ENCODE results near the gene RAD9A.
A peak's percentile ranks its signal among the peaks of the same experiment; 100 is the strongest.

RAD9A gene

GRCh38 chr11:67357831-67358670 is 33.7 kb upstream of the RAD9A start:
- no peak for DNase-seq

DNA sequence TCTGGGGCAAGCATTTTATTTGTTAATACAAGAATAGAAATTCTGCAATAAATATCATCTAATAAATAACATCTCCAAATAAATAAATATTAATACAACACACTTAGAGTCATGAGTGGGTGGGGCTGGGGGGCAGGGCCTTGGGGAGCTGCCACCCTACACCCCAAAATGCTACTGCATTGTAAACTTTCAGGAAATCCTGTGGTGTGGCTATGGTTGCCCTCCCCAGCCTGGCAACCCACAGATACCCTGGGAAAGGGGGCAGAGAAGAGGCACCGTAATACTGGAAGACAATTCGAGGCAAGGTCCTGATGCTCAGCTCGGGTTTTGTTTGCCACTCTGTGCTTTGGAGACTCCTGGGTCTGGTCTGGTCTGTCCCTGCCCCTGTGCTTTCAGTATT is 27.6 kb upstream of the RAD9A start:
- DNase-seq: no peak

- DNase-seq: no peak
Measured at GRCh38 chr11:67364783-67365722, 26.7 kb upstream of the RAD9A start.

- DNase-seq: no peak
Measured at GRCh38 chr11:67365736-67366444, 25.9 kb upstream of the RAD9A start.

- no peak for DNase-seq
Measured at GRCh38 chr11:67366546-67366945, 25.2 kb upstream of the RAD9A start.

DNA sequence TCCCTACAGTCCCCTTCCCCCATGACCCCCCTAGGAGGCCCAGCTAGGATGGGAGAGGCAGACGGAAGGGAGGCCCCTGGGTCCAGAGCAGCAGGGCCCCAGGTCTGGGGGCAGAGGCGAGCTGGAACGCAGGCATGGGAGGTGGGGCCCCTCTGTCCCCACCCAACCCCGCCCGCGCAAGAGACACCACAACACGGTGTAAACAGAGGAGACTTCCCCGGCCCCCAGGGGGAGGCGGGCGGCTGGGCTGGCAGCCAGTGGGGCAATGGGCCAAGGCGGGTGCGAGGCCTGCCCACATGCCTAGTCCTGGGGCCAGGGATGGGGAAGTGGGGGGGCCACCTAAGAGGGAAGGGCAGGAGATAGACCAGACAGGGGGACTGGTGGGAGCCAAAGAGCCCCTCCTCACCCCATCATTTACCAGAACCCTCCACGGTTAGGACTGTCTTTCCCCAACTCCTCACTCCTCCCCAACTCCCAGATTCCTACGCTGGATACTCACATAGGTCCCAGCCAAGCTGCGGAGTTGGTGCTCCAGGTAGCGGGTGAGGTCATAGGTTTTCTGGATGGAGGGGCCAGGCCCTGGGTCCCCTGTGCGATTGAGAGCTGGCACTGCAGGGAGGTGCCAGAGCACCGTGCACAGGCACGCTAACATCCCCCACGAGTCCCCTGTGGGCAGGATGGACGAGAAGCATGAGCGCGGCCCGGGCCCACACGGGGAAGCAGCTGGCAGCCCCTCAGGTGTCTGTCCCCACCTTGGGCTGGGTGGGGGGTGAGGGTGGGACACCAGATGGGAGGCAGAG is 24.6 kb upstream of the RAD9A start:
- no peak for DNase-seq

- DNase-seq: no peak
Measured at GRCh38 chr11:67367761-67368227, 24.0 kb upstream of the RAD9A start.

DNA sequence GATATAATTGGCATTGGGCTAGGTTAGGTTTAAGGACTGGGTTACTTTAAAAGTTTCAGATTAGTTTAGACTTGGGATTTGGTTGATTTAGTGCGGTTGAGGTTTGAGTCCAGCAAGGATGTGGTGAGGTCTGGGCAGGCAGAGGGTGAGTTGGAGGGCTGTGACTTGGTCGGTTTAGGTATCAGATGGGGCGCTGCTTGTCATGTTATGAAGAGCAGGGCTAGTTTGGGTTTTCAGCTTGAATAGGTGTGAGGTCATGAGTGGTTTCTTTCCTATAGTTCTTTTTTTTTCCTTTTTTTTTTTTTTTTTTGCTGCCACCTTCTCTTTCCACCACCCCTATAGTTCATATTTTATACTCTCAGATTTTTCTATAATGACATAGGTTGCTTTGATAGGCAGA is 23.2 kb upstream of the RAD9A start:
- DNase-seq: no peak

- no peak for DNase-seq
Measured at GRCh38 chr11:67369275-67369674, 22.5 kb upstream of the RAD9A start.

DNA sequence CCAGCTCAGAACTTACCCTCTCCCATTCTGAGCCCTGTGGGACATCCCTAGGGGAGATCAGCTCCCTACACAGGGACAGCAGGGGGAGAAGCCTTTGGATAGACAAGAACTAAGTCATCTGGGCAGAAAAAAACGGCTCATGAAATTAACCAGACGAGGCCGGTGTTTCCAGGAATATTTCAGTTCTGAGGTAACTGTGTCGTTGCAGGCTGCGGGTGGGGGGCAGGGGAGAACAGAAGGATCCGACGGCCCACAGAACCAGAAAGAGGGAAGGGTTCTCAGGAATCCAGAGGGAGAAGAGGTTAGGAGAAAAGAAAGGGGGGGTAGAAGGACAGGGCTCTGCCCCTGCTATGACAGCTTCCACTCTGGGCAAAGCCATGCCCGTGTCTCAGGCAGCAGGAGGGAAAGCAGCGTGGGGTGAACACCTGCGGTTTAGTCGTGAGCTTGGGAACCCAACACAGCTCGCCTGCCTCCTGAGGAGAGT is 21.9 kb upstream of the RAD9A start:
- DNase-seq: no peak

DNA sequence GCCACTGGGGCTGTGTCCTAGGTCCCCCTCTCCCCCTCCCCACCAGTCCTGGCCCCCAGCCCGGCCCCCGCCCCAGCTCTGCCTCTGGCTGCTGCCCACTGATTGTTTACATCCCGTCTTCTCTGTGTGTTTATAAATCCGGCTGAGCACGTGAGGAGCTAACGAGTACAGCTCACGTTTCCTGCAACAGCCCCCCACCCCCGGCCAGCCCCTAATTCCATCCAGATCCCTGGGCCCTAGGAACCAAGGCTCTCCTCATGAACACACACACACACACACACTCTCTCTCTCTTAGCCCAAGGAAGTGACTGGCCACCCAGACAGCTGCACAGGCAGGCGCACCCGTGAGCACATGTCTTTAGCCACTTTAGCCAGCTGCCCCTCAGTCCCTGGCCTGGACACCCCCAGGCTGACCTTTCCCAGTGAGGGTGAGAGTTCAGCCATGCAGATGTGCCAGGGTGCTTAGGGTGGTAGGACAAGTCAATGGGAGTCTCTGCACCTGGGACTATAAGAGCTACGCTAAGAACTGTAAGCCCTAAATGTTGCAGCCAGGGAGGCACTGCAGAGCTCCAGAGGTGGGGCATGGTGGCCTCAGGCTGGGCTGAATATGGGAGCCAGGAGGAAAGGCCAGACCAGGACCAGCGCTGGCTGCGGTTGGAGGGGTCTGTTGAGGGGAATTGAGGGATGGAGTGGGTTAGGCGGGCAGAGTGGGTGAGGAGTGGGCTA is 21.3 kb upstream of the RAD9A start:
- DNase-seq: no peak

GRCh38 chr11:67371189-67371910 is 20.4 kb upstream of the RAD9A start:
- DNase-seq: peak; percentile 43 to 47

- DNase-seq: no peak
Measured at GRCh38 chr11:67371911-67372320, 19.9 kb upstream of the RAD9A start.

DNA sequence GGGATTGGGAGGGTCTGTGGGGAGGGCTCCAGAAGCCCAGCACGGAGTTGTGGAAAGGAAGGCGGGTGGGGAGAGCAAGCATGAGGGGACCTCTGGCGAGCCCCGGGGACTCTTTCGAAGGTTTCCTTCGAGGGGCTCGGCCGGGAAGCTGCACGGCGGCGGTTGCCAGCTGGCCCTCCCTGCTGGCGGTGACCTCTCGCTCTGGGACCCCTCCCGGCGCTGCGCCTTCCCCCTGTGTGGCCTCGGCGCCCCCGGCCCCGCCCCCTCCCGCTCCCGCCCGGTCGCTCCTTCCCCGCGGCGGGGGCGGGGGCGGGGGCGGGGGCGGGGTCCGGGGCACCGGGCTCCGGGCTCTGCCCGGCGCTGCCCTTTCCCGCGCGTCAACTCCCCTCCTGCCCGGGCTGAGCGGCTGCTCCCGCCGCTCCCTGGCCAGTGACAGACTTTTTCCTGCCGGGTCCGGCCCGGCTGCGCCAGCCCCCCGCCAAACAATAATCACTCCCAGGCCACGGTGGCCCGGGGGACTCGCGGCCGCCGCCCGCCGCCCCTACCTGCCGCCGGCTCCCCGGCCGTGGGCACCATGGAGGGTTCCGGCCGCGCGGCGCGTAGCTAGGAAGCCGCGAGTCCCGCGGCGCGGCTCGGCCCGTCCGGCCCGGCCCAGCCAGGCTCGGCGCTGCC is 19.3 kb upstream of the RAD9A start:
- no peak for DNase-seq

DNA sequence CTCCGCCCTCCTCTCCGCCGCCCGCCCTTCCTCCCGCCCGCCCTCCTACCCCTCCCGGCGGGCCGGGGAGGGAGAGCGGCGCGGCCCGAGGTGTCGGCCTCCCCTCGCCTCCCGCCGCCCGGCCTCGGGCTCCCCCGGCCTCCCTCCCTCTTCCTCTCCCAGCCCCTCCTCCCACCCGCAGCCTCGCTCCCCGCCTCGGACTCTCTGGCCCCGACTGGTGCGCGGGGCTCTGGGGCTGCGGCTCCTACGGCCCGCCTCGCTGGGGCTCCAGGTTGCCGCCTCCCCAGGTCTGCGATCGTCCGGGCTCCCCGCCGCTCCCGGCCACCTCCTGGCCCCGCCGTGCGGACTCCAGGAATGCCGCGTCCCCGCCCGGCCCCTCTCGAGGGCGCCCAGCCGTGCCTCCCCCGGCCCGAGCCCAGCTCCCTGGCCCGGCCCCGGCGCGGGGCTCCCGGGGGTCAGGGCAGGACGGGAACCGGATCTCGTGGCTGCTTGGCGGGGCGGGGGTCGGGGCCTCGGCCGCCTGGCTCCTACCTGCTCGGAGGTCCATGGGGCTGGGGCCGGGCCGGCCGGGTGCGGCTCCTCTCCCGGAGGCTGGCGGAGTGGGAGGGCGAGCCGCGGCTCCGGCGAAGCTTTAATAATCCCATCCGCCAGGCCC is 18.7 kb upstream of the RAD9A start, which contains the start of gene CLCF1:
Gene CLCF1 (minus strand): TSS at position 606 of the 655 bp plus-strand sequence. CDS start 59 bp downstream, at position 547.
- peak; percentile 49 to 59 for DNase-seq

DNA sequence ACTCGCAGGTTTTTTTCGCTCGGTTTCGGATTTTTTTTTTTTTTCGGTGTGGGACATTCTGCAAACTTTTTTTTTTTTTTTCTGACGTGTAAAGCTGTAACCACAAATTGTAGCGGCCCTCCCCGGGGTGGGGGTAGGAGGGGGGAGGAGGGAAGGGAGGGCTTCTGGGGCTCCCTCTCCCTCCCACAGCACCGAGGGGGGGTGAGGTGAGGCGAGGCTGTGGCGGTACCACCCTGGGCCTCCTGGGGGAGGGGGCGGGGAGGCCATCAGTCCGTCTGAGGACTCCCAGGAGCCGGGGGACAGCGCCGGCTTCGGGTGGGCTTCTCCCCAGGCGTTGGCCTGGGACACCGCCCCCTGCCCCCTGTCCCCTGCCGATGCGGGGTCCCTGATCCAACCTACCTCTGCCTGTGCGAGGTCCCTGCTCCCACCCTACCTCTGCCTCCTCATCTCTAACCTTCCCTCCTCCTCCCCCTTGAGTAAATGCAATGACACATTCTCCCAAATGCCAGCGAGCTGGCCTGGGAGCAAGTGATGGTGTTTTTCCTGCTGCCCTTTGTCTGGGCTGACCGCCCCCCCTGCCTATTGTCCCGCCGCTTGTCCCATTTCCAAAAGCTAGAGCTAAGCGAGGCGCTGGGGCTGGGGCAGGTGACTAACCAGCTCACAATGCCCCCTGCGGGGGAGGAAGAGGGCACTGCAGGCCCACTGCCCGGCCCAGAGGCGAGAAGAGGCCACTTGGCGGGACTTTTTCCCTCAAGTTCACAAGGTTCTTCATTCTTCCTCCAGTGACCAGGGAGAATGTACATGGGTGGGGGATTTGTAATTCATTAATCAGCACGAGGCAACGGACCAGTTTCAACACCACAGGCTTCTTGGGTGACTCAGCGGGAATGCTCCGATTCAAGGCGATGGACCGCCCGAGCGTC is 17.9 kb upstream of the RAD9A start:
- DNase-seq: peak; percentile 89 to 91

- no peak for DNase-seq
Measured at GRCh38 chr11:67374571-67375281, 17.1 kb upstream of the RAD9A start.

Measured in CD4-positive, alpha-beta T cell treated with Interleukin-1 beta for 1 hour (primary cell).